SK-N-MC (cell line): ENCODE measurements around the gene GPRC5A.

ENCODE experiments used
- EZH2 ChIP-seq: fragments of 200-600 bp; sonication (generic); IDR thresholded peaks from one replicate; pipeline ENCODE4 v1.6.1; 2017; ENCODE audit warnings: antibody characterized with exemption
- FOXP2 ChIP-seq: optimal IDR thresholded peaks from 2 replicates; pipeline ENCODE3; 2011; ENCODE audit warnings: mild to moderate bottlenecking, moderate library complexity; ENCODE audit not compliant: insufficient read depth; ENCODE audit errors: extremely low read length, control extremely low read depth
- POLR2AphosphoS5 ChIP-seq: IDR thresholded peaks from 2 replicates; pipeline ENCODE4 v1.6.1; 2012; ENCODE audit warnings: mild to moderate bottlenecking, low read depth, low read length, borderline replicate concordance

- TF ChIP-seq POLR2AphosphoS5 (no peak), EZH2 (no peak), FOXP2 (no peak)
These were observed 55.5 kb downstream of the GPRC5A start for GRCh38 chr12:12946686-12947355.
